GM23338 (cell line): ENCODE measurements around the gene LYST. TPM values are rescaled to one million over a fixed set of nuclear protein-coding genes. Genes with fewer than 3 reads are reported as not detected.

Experiments
- ATAC-seq: fragments of 200-7000 bp; cut with Tn5 transposase; 3 replicates; pipeline ENCODE4 v1.9.1; 2020
- DNase-seq: peaks from one replicate; pipeline ENCODE4 v3.0.0-alpha.2; 2015; ENCODE audit warnings: low spot score
- H2AFZ ChIP-seq: fragments of 200-600 bp; sonication (generic); 2 replicates; pipeline ENCODE4 v1.8.0; 2016; ENCODE audit warnings: antibody characterized with exemption, mild to moderate bottlenecking, moderate library complexity
- H3F3A ChIP-seq: fragments of 200-600 bp; sonication (generic); replicated peaks from 2 replicates; pipeline ENCODE4 v1.8.0; 2017; ENCODE audit warnings: antibody characterized with exemption, mixed run types, low read depth
- H3K27ac ChIP-seq: fragments of 200-600 bp; sonication (generic); 2 replicates; pipeline ENCODE4 v1.6.1; 2016; ENCODE audit warnings: low read depth
- H3K27me3 ChIP-seq: fragments of 200-600 bp; sonication (generic); 2 replicates; pipeline ENCODE4 v1.8.0; 2016; ENCODE audit warnings: mild to moderate bottlenecking, mixed run types, moderate library complexity; ENCODE audit not compliant: insufficient read depth
- H3K36me3 ChIP-seq: fragments of 200-600 bp; sonication (generic); 2 replicates; pipeline ENCODE4 v1.8.0; 2016; ENCODE audit warnings: mild to moderate bottlenecking; ENCODE audit not compliant: insufficient read depth
- H3K4me1 ChIP-seq: fragments of 200-600 bp; sonication (generic); 2 replicates; pipeline ENCODE4 v1.8.0; 2016; ENCODE audit warnings: mild to moderate bottlenecking, moderate library complexity; ENCODE audit not compliant: insufficient read depth
- H3K4me2 ChIP-seq: fragments of 200-600 bp; sonication (generic); 2 replicates; pipeline ENCODE4 v1.7.1; 2017; ENCODE audit warnings: mixed run types
- H3K4me3 ChIP-seq: fragments of 200-600 bp; sonication (generic); 2 replicates; pipeline ENCODE4 v1.6.1; 2016; ENCODE audit warnings: mixed run types
- H3K79me2 ChIP-seq: fragments of 200-600 bp; sonication (generic); replicated peaks from 2 replicates; pipeline ENCODE4 v1.8.0; 2017; ENCODE audit warnings: mild to moderate bottlenecking; ENCODE audit not compliant: insufficient read depth
- H3K9me2 ChIP-seq: fragments of 200-600 bp; sonication (generic); 2 replicates; pipeline ENCODE4 v1.8.0; 2017; ENCODE audit not compliant: insufficient read depth
- H4K20me1 ChIP-seq: fragments of 200-600 bp; sonication (generic); replicated peaks from 2 replicates; pipeline ENCODE4 v1.8.0; 2017; ENCODE audit warnings: mild to moderate bottlenecking; ENCODE audit not compliant: insufficient read depth
- H3K27ac Mint-ChIP-seq: 2 replicates; pipeline ENCODE4 v1.8.0; 2020; ENCODE audit warnings: inconsistent platforms, mild to moderate bottlenecking, moderate library complexity, mixed read lengths
- H3K27me3 Mint-ChIP-seq: 3 replicates; pipeline ENCODE4 v1.8.0; 2022; ENCODE audit warnings: low read depth, mild to moderate bottlenecking, moderate library complexity, mixed read lengths, inconsistent platforms; ENCODE audit not compliant: insufficient read depth, poor library complexity
- H3K36me3 Mint-ChIP-seq: 3 replicates; pipeline ENCODE4 v1.8.0; 2021; ENCODE audit warnings: low read depth, mild to moderate bottlenecking, inconsistent platforms, moderate library complexity, mixed read lengths
- H3K4me1 Mint-ChIP-seq: 3 replicates; pipeline ENCODE4 v1.8.0; 2020; ENCODE audit warnings: mild to moderate bottlenecking, inconsistent platforms, mixed read lengths
- H3K4me3 Mint-ChIP-seq: 3 replicates; pipeline ENCODE4 v1.8.0; 2021; ENCODE audit warnings: moderate library complexity, mild to moderate bottlenecking, inconsistent platforms, mixed read lengths
- H3K9me3 Mint-ChIP-seq: 3 replicates; pipeline ENCODE4 v1.8.0; 2020; ENCODE audit warnings: moderate library complexity, mild to moderate bottlenecking, inconsistent platforms, mixed read lengths
- CREB1 ChIP-seq: fragments of 250-450 bp; sonication (Bioruptor Pico); IDR thresholded peaks from 2 replicates; pipeline ENCODE4 v1.5.0; 2020; ENCODE audit warnings: low read depth, mild to moderate bottlenecking, moderate library complexity
- CTCF ChIP-seq, 2 experiments: fragments of 200-600 bp in 1 of 2; sonication (generic) in 1 of 2; conservative IDR thresholded peaks; 2 replicates each; pipeline versions ENCODE4 v1.5.1 to v1.6.1; 2016 to 2017; ENCODE audit warnings: antibody characterized with exemption in 2 of 2, low read depth in 2 of 2, mild to moderate bottlenecking in 2 of 2, moderate library complexity in 1 of 2
- ETS1 ChIP-seq: IDR thresholded peaks from 2 replicates; pipeline ENCODE4 v1.6.1; 2016; ENCODE audit warnings: antibody characterized with exemption
- EZH2phosphoT487 ChIP-seq: fragments of 200-600 bp; sonication (generic); IDR thresholded peaks from one replicate; pipeline ENCODE4 v1.8.1; 2018; ENCODE audit warnings: antibody characterized with exemption; ENCODE audit not compliant: unreplicated experiment
- JUNB ChIP-seq: IDR thresholded peaks from one replicate; pipeline ENCODE4 v1.6.1; 2016; ENCODE audit warnings: antibody characterized with exemption; ENCODE audit not compliant: unreplicated experiment
- POLR2AphosphoS5 ChIP-seq: IDR thresholded peaks from 2 replicates; pipeline ENCODE4 v1.6.1; 2016; ENCODE audit warnings: antibody characterized with exemption, low read depth
- REST ChIP-seq: IDR thresholded peaks from one replicate; pipeline ENCODE4 v1.6.1; 2018; ENCODE audit warnings: antibody characterized with exemption; ENCODE audit not compliant: unreplicated experiment
- STAT1 ChIP-seq: IDR thresholded peaks from one replicate; pipeline ENCODE4 v1.6.1; 2016; ENCODE audit warnings: antibody characterized with exemption; ENCODE audit not compliant: unreplicated experiment
- ZNF114 ChIP-seq: fragments of 250-450 bp; sonication (Bioruptor Pico); IDR thresholded peaks from 2 replicates; pipeline ENCODE4 v1.5.0; 2020; ENCODE audit warnings: mild to moderate bottlenecking, moderate library complexity
- ZNF331 ChIP-seq: fragments of 250-450 bp; sonication (Bioruptor Pico); IDR thresholded peaks from 2 replicates; pipeline ENCODE4 v1.5.0; 2020; ENCODE audit warnings: low read depth, mild to moderate bottlenecking, moderate library complexity
- ZNF462 ChIP-seq: fragments of 250-450 bp; sonication (Bioruptor Pico); IDR thresholded peaks from 2 replicates; pipeline ENCODE4 v1.5.0; 2020; ENCODE audit warnings: mild to moderate bottlenecking, moderate library complexity
- polyA plus RNA-seq: library from polyadenylated mRNA; unstranded; fragments of >200 nt; fragmentation: Nextera tagmentation; extraction: Ambion mirVana; gene quantifications from 2 replicates; pipeline ENCODE4 v1.2.1, GENCODE V29; 2016
- total RNA-seq: library from RNA; depleted of rRNA; stranded (reverse); fragments of >200 nt; shearing (Covaris generic); gene quantifications from 2 replicates; pipeline ENCODE4 v1.2.3, GENCODE V29; 2014

Gene LYST
- total and polyA plus RNA-seq, 2 experiments from 2014 or later = 0.21 to 1.0 TPM

- Histone ChIP-seq H3K4me2 (no peak overlapping the region), H3K4me1 (no peaks in the 10 kb centered on the region), H3K79me2 (no peaks in the 10 kb centered on the region), H3K27ac (no peak overlapping the region), H3F3A (no peaks in the 10 kb centered on the region), H4K20me1 (no peaks in the 10 kb centered on the region), H3K4me3 (no peak overlapping the region), H2AFZ (no peak overlapping the region), H3K27me3 (no peaks in the 10 kb centered on the region), H3K9me2 (no peaks in the 10 kb centered on the region), H3K36me3 (no peaks in the 10 kb centered on the region)
- H3K27me3 Mint-ChIP-seq = no peaks in the 10 kb centered on the region
- ATAC-seq (no peak), DNase-seq (no peak)
- no peaks in the 10 kb centered on the region for H3K36me3 Mint-ChIP-seq
- TF ChIP-seq STAT1 (no peak), POLR2AphosphoS5 (no peak), ZNF331 (no peak), JUNB (no peak), CTCF (conservative IDR thresholded peaks at IDR 0.05; ENCODE audit: low read depth in 2 of 2) (no peak), ZNF462 (no peak), CREB1 (CRISPR knock-in tag) (no peak), ZNF114 (CRISPR knock-in tag) (no peak), ETS1 (no peak), REST (no peak), EZH2phosphoT487 (no peak)
- no peak overlapping the region for H3K27ac Mint-ChIP-seq
- H3K4me1 Mint-ChIP-seq = no peaks in the 10 kb centered on the region
- no peaks in the 10 kb centered on the region for H3K9me3 Mint-ChIP-seq
- no peak overlapping the region for H3K4me3 Mint-ChIP-seq
Measured at GRCh38 chr1:235835226-235835625, 31.5 kb downstream of the LYST start.
